ENCODE results near the gene TOR1A.
"Not testable (repeated sequence)": the region's sequence is repeated elsewhere in the genome, so short reads cannot be mapped to it uniquely, and the experiment has no call there.

- TF ChIP-seq CTCF (conservative IDR thresholded peaks at IDR 0.05 in 1 of 2, IDR thresholded peaks at IDR 0.05 in 1 of 2; ENCODE audit: low read depth in 1 of 2, low read length in 2 of 2); EZH2 (IDR thresholded peaks at IDR 0.05; ENCODE audit: low read length, missing control alignments): not testable (repeated sequence)
These were observed 27.9 kb downstream of the TOR1A start for GRCh38 chr9:129796029-129796428.
